GM21423 (cell line): ENCODE measurements around the gene ATP2B2.
"Not testable (repeated sequence)": the region's sequence is repeated elsewhere in the genome, so short reads cannot be mapped to it uniquely, and the experiment has no call there.

Source experiments
- ATAC-seq: cut with Tn5 transposase; IDR thresholded peaks from one replicate; pipeline ENCODE4 v1.9.1; 2021; ENCODE audit warnings: mild to moderate bottlenecking, moderate library complexity; ENCODE audit not compliant: unreplicated experiment

Gene ATP2B2

DNA sequence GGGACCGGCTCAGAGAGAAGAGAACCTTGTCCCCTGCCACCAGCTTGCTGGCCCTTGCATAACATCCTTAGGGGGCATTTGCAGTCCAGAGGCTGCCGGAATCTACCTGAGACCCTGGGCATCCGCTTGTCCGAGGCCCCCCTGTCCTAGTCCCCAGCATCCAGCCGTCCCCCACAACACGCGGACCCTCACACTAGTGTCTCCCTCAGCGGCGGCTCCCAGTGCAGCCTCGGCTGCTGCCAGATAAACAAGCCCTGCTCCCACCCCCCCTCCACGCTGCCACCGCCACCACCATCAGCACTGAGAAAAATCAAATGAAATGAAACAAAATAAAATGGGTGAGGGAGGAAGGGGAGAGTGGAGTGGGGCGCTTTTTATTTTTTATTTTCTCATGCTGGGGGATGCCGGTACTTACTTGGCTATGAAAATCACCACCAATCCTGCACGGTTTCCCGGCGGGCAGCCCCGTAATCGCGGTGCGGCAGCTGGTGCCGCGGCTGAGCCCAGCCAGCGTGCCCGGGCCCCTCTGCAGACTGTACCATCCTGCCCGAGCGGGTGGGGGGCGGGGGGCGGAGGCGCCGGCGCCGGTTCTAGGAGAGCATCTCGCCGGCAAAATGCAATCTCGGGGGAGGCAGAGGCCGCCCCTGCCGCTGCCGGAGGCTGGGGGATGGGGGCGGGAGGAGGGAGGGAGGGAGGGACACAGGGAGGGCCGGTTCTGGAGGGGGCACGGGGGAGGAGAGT, at the start of gene ATP2B2:
Gene ATP2B2, minus strand, starts transcription at position 537 of the 741 bp plus-strand sequence. CDS start 56,043 bp downstream, outside the sequence.
- ATAC-seq, result no peak

DNA sequence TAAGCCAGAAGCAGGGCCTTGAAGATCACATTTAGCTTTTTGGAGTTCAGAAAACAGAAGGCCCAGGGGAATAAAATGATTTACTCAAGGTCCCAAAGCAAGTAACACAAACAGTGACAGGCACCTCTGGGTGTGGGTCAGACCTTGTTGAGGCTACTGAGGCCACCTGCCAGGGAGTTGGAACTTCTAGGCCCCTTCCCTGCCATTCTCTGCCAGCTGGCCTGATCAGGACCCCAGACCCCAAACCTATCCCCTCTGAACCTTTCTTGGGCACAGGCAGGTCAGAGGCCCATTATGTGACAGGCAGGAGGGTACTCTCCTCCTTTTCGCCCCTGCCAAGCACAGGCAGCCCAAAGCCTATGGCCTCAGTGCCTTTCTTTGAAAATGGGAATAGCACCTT, 49.4 kb upstream of the ATP2B2 start:
- ATAC-seq, result no peak

DNA sequence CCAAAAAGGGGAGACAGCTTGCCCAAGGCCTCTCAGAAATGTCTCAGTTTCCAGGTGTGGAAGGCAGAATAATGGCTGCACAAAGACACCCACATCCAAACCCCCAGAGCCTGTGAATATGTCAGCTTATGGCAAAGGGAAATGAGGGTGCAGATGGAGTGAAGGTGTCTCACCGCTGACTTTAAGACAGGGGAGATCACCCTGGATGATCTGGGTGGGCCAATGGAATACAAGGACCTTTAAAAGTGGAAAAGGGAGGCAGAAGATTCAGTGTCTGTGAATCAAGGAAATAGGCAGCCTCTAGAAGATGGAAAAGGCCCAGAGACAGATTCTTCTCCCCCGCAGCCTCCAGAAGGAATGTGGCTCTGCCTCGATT, 48.8 kb upstream of the ATP2B2 start:
- ATAC-seq, result no peak

DNA sequence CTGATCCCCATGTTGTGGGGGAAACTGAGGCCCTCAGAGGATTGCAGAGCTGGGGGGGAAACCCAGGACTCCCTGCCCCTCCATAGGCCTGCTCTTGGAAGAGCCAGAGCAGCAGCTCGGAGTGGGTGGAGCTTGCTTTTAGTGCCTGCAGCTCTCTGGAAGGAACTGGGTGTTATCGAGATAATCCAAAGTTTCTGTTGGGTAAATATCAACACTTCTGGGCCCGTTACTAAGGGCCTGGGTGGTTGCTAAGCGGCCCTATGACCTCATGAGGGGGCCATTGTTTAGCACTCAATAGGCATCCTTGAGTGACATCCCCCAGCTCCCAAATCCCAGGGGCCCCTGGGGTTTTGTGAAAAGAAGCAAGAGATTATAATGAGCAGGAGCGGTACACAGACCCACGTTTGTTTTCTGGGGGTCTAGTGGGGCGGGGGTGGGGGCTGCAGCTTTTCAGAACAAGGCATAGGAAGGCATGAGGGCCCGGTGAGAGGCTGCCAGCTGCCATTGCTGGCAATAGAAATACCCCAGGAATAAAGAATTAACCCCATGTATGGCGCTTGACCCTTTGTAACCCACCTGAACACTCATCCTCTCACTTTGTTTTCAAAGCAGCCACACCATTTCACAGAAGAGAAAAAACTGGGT, 48.3 kb upstream of the ATP2B2 start:
- ATAC-seq, result no peak

DNA sequence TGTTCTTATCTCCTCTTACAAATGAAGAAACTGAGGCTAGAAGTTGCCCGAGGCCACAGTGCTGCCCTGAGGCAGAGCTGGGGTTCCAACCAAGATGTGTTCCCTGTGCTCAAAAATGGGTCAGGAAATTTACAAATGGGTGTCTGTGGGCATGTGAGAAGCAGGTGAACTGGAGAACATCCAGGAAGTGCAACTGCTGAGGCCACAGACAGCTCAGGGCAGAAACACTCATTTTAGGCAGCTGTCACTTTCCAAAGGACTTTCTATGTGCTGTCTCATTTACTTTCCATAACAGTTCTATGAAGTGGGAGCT, 47.2 kb upstream of the ATP2B2 start:
- ATAC-seq, result no peak

DNA sequence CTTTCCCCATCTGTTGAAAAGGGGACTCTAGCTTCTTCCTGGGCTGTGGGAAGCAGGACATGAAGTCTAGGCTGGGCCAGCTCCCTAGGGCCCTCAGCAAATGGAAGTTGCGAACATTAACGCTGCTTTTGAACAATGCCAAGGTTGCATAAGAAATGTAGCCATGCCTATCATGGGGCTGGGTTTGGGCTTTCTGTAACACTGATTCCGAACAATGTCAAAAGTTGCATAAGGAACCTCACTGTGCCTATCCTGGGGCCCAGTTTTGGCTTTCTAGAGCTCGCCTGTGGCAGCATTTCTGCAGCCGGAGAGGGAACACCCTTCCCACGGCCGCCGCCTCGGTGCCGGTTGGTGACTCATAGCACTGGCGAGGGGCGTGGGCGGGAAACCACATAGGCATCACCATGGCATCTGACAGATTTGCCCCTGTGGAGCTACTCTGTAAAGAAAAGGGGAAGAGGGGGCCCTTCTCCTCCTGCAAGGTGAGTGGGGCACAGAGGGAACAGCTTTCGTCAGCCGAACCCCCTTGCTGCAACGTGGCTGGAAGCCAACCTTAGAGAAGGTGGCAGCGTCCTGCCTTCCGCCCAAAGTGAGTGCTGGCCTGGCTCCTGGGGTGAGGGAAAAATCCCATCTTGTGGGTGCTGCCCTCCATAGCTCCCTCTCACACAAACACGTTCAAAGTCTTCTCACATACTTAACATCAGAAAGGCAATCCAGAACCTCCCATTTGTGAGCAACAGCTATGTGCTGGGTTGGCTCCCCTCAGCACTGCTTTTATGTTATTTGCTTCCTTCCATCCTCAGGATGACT, 46.6 kb upstream of the ATP2B2 start:
- no peak for ATAC-seq

DNA sequence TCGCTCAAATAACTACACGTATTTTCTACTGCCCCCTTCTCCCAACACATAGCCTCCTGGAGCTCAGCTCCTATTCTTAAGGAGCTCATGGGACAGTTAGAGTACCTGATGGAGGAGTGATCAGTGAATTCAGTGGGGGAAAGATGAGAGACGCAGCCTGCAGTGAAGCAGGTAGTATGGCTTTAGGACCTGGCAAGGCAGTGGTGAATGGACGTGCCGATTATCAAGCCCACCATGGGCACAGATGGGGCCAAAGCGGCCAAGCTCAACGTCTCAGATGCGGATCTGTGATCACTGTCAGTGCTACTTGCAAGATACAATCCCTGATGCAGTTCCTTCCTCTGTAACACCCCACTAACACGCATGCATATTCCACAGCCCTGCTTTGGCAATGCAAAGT, 45.8 kb upstream of the ATP2B2 start:
- no peak for ATAC-seq

DNA sequence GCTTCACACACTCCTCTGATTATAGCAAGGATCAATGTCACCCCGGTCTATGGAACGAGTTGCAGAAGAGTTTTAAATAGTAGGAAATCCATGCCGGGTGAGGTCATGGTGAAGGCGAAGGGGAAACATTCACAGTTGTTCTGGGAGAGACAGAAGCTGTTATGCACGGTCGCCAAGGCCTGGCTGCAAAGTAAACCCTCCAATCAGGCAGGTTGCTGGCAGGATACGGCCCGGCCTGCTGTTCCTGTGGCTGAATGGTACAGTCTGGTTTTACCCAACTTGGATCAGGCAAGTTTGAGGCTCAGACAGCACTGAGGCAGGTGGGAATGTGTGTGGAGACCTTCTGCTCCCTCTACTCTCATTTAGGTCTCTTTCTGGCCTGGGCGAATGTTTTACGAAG, 45.3 kb upstream of the ATP2B2 start:
- no peak for ATAC-seq

DNA sequence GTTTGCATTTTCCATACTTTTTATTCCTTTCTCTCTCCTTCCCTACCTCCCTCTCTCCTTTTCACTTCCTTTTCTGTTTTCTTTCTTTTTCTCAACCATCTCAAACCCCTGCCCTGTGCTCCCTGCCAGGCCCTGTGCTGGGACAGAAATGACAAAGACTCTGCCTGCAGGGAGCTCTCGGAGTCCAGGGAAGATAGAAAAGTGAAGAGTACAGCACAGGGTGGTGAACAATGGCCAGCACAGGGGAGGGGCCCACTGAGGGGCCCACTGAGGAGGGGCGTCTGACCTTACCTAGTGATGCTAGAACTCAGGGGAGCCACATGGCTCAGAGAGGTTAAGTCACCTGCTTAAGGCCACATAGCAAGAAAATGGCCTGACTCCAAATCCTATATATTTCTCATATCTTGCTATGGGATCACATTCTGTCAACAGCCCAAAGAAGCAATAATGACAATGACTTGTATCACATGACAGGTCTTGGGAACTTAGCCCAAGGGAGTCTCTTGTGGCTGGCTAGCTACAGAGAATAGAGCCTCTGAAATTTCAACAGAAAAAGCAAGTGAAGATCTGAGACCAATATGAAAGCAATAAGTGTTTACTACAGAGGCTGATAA, 44.3 kb upstream of the ATP2B2 start:
- no peak for ATAC-seq

DNA sequence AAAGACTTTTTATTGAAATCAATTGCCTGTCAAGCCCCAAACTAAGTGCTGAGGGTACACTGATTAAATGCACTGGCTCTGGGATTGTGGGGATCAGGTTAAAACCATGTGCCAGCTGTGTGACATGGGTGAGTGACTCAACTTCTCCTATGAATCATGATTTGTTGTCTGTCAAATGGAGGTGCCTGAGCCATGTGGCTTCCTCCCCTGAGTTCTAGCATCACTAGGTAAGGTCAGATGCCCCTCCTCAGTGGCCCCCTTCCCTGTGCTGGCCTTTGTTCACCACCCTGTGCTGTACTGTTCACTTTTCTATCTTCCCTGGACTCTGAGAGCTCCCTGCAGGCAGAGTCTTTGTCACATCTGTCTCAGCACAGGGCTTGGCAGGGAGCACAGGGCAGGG, 43.6 kb upstream of the ATP2B2 start:
- no peak for ATAC-seq

DNA sequence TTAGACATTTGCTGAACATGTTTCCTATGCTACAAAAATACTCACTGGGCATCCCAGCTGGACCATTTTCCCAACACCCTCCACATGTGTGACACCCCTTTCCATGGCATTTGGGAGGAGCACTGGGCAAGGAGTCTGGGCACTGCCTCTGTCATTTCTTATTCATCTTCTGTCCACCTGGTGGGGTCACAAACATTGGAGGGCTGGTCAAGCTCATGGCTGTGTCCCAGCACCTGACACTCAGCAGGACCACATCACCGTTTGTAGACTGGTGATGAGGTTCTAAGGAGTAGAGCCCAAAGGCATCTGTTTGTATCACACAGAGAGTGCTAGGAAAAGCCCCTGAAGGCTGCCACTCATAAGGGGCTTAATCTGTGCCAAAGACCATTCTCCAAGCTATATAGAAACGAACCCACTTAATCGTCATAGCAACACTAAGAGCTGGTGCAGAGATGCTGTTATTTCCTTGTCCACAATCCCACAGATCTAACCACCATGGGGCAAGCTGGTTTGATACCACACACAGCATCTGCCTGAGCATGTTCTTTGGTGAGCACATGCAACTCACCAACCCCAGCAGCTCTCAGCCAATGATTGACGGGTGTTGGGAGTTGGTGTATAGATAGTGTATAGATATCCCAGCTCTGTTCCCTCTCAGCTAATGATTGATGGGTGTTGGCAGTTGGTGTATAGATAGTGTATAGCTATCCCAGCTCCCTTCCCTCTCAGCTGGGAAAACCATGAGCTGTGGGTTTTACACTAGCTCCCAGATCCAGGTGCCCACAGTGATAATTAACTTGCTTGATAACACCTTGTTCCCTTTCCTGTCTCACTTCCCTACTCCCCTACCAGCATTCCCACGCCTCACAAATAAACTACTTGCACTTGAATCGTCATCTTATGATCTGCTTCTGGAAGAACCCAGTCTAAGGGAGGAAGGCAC, 42.7 kb upstream of the ATP2B2 start:
- no peak for ATAC-seq

DNA sequence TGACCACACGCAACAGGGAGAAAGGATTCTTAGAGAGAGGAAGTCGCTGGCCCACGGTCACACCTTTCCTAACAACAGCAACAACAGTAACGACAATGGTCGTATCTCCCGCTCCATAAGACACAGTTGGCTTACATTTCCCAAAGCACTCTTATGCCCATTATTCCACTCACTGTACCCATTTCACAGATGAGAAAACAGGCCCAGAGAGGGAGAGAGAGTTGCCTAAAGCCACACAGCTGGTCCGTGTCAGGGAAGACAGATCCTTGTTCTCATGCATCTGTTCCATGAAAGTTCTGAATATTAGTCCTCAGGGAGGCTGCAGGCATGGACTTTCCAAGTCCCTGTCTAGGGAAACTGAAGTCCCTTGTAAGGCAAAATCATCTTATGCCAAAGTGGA, 42.0 kb upstream of the ATP2B2 start:
- no peak for ATAC-seq

DNA sequence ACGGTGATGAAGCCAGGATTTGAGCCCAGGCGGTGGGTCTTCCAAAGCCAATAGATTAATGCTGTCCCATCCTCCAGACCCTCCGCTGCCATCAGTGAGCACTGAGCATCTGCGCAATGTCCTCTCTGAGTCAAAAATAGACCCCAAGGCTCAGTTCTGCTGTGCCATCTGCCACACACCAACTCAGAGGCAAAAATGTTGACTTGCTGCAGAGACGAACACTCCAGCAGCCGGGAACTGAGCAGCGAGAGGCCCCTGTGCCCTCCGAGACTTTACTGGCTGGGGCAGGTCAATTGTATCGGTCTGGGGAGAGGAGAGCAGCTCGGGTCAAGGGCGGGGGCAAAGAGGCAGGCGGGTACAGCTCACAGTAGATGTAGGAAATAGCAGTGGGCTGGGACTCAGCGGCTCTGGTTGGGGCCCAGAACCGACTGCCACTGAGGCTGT, 41.5 kb upstream of the ATP2B2 start:
- no peak for ATAC-seq

DNA sequence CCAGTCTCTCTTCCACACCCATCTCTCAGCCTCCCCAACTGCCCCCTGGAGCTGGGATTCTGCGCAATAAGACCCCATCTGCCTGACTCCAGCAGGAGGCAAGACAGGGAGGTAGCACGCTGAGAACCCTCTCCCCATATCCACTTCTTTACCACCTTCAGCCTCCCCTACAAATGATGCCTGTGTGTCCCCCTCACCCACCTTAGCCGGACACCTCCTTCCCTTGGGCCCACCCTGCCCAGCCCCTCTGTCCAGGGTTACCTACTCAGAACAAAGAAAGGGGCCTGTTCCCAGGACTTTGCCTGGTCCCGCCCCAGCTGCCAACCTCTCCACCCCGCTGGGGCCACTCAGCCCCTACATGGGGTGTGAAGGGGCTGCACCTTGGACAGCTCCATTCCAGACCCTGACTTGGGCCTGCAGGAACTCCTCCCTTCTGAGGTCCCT, 40.8 kb upstream of the ATP2B2 start:
- no peak for ATAC-seq

DNA sequence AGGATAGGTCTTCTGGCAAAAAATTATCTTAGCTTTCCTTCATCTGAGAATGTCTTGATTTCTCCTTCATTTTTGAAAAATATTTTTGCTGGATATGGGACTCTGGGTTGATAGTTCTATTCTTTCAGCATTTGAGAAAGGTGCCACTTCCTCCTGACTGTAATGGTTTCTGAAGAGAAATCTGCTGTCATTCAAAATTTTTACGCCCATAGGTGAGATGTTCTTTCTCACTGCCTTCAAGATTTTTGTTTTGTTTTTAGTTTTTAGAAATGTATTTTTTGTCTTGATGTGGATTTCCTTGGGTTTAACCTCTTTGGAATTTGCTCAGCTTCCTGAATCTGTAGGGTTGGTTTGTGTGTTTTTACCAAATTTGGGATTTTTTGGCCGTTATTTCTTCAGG, 37.1 kb upstream of the ATP2B2 start:
- ATAC-seq, result no peak

DNA sequence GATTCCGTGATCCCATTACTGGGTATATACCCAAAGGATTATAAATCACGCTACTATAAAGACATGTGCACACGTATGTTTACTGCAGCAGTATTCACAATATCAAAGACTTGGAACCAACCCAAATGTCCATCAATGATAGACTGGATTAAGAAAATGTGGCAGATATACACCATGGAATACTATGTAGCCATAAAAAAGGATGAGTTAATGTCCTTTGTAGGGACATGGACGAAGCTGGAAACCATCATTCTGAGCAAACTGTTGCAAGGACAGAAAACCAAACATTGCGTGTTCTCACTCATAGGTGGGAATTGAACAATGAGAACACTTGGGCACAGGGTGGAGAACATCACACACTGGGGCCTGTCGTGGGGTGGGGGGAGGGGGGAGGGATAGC, 35.0 kb upstream of the ATP2B2 start:
- not testable (repeated sequence) for ATAC-seq

DNA sequence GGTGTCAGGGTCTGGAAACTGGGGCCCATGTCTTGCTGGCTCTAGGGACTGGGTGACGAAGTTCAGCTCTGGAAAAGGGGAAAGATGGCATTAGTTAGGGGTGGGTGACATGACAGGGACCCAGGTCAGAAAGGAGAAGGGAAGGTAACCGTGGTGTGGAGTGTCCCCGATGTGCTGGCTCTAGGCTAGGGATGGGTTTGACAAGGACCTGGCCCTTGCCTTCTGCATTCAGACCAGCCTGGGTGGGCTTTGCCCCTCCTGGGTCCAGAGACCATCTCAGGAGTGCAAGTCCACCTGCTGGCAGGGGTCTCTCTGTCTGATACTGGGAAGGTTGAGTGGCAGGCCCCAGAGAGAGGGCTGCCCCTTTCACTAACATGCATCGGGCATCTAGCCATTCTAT, 28.7 kb upstream of the ATP2B2 start:
- no peak for ATAC-seq

DNA sequence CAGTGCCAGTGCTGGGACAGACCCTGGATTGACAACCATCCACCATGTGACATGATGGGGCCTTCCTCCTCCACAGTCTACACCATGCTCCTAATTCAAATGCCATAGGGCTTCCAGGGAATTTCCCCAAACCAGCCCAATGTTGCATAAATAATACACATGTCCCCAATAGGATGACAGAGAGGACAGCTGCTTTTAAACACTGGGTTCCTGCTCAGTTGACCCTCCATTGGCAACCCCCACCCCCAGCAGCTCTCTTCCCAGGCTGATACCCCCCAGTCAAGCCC, 28.3 kb upstream of the ATP2B2 start:
- no peak for ATAC-seq

DNA sequence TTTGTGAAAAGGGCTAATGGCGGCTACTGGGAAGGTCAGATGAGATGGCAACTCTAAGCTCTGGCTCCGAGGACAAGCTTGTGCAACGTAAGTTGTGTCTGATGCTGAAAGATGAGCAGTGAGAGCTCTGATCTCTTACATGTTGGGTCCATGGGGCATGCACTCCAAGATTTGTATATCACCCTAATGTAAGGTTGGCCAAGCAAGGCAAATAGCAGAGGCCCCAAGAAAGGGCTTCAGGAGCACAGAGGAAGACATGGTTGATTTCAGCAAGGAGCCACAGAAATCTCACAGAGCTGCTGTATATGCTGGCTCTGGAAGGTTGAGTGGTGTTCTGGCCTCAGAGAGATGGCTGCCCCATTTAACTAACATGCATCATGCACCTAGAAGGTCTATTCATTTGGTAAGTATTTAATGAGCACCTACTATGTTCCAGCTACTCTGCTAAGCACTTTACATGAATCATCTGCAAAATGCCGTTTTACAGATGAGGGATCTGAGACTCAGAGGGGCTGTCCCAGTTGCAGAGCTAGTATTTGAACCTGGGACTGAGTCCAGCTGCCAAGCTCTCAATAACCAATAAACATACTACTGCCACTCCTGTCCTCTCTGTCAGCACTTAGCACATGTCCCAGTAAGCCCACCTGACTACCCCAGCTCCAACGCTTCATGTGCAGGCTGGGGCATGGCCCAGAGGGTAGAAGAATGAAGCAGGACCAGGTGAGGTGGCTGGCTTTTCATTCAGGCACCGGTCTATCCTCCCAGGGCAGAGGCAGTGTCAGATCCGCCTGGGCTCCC, 27.8 kb upstream of the ATP2B2 start:
- ATAC-seq, result no peak

DNA sequence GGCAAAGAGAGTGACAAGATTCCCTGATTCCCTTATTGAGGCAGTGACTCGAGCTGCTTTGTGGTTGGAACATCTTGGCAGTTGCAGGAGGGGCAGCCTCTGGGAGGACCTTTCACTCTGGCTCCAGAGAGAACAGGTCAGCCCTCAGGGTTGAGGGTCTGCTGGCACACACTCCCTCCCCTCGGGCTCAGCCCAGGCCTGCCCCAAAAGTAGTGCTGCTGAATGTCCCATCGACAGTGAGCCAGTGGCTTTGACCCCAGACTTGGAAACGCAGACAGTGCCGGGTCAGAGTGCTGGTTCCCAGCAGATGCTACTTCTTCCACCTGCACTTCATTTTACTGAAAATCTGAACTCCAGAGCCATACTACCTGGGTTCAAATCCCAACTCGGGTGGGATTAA, 25.6 kb upstream of the ATP2B2 start:
- ATAC-seq, result no peak
